GM12874 (cell line): Measurements from ENCODE around the gene CACNA1E.

Source experiments
- CTCF ChIP-seq: IDR thresholded peaks from 2 replicates; pipeline ENCODE4 v1.5.1; 2011; ENCODE audit warnings: low read depth, mild to moderate bottlenecking, control low read depth, low read length, moderate library complexity; ENCODE audit not compliant: insufficient read depth

CACNA1E gene

DNA sequence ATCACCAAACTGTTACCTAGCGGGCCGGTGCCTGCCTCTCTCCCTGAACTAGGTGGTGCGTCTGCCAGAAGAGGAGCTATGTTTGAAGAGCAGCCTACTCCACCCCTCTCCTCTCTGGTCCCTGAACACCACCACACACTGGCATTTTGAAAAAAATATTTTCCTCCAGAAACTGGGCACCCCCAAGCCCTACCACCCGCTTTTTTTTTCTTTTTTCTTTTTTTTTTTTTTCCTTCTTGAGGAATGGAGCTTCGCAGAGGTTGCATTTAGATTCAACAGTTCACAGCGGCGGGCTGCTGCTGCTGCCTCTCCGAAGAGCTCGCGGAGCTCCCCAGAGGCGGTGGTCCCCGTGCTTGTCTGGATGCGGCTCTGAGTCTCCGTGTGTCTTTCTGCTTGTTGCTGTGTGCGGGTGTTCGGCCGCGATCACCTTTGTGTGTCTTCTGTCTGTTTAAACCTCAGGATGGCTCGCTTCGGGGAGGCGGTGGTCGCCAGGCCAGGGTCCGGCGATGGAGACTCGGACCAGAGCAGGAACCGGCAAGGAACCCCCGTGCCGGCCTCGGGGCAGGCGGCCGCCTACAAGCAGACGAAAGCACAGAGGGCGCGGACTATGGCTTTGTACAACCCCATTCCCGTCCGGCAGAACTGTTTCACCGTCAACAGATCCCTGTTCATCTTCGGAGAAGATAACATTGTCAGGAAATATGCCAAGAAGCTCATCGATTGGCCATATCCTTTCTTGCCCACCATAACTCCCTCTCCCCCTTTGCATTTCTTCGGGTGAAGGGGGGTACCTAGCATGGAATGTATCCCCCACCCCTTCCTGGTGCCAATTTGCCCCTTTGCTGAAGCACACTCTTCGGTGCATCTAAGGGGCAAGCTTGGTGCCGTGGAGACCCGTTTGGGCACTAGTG is at the start of gene CACNA1E:
Gene CACNA1E, plus strand, starts transcription at position 233 of the 911 bp plus-strand sequence. Its CDS starts 228 bp downstream, at position 461.
- no peak for TF ChIP-seq CTCF

DNA sequence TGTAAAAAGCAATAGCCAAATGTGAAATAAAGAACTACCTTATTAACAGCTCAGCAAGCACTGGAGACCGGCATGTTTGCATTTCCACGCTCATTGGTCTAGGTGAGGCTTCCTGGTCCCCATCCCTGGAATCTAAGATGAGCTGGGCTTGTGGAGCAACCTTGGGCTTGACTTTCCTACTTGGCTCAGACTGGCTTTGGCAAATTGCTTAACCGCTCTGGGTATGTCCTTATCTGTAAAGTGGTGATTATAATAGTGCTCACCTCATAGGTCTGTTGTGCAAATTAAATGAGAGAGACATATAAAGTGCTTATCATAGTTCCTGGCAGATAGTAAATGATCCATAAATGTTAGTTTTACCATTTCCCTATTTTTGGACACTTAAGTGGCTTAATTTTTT is 49.4 kb upstream of the CACNA1E start:
- no peak for TF ChIP-seq CTCF

- no peak for TF ChIP-seq CTCF
Observed at GRCh38 chr1:181438013-181438412, 45.3 kb upstream of the CACNA1E start.

- no peak for TF ChIP-seq CTCF
Observed at GRCh38 chr1:181440510-181440909, 42.8 kb upstream of the CACNA1E start.

- TF ChIP-seq CTCF, result no peak
Observed at GRCh38 chr1:181442181-181442525, 41.2 kb upstream of the CACNA1E start.

DNA sequence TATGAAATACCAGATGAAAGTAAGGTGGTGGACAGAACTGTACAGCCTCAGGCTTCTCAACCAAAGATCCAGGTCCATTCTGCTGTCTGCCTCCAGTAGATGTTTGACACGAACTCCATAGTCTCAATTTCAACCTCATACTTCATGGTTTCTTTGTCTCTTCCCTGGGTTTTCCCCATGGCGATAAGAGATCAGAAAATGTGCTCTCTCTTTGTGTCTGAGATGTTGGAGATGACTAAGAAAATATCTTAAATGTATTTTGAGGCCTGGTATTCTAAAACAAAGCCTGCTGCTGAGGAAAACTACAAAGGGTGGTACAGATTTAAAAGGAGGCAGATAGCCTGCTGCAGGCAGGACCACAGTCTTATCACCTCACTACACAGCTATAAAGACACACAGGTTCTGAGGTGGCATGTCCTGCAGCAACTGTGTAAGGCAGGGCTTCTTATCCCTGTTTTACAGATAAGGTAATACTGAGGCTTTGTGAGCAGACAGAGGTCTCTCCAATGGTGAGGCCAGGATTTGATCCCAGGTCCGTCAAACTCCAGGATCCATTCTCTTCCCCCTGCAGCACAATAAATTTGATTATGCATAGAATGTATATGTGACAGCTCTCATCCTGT is 40.0 kb upstream of the CACNA1E start:
- no peak for TF ChIP-seq CTCF

- TF ChIP-seq CTCF, result no peak
Observed at GRCh38 chr1:181445436-181445835, 37.9 kb upstream of the CACNA1E start.
